Astrocyte of the spinal cord (primary cell): ENCODE results near the gene ASPHD1.

Experiments used
- DNase-seq: peaks from one replicate; pipeline ENCODE4 v3.0.0; 2011; ENCODE audit warnings: low read depth, low spot score
- H3K4me3 ChIP-seq: 2 replicates; pipeline ENCODE4 v1.5.1; 2011; ENCODE audit warnings: low read depth, mild to moderate bottlenecking, low read length, moderate library complexity
- in situ Hi-C: cut with HindIII; loops from 2 replicates; pipeline ENCODE4 v1.10.0; 2017; ENCODE audit warnings: low sequenced_read_pairs
- TF ChIP-seq, protein P1 (sequence below): IDR thresholded peaks from 2 replicates; pipeline ENCODE4 v1.5.1; 2012; ENCODE audit warnings: low read depth, mild to moderate bottlenecking, low read length, inconsistent platforms

ASPHD1 gene

DNA sequence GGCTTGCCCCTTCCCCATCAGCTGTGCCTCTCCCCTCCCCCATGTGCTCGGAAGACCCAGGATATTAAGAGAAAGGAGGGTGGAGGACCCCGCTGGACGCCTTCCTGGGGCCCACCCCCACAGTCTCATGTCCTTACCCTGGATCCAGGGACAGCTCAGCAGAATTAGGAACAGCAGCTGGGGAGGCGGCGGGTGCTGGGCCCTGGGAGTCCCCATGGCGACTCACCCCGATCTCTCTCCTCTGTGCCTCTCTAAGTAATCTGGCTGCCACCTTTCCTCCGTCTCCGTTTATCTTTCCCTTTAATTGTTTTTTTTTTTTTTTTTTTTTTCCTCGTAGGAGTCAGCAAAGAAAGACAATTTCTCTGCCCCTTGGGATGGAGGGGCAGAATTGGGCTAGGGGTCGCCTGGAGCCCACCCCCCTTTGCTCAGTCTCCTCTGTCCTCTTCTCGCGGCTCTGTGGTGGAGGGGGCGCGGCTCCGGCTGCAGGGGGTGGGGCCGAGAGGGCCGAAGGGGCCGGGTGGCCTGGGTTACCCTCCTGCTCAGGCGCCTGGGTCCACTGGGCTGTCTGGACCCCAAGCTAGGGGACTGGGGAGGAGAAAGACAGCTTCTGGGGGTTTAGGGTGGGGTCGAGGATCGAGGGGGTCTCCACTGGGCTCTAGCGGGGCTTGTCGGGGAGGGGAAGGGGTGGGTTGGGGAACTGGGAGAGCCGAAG is 1.3 kb upstream of the ASPHD1 start:
- in situ Hi-C loops = no loop called here
- H3K4me3 ChIP-seq = peak overlapping the region; percentile 32
- TF ChIP-seq, protein P1, sequence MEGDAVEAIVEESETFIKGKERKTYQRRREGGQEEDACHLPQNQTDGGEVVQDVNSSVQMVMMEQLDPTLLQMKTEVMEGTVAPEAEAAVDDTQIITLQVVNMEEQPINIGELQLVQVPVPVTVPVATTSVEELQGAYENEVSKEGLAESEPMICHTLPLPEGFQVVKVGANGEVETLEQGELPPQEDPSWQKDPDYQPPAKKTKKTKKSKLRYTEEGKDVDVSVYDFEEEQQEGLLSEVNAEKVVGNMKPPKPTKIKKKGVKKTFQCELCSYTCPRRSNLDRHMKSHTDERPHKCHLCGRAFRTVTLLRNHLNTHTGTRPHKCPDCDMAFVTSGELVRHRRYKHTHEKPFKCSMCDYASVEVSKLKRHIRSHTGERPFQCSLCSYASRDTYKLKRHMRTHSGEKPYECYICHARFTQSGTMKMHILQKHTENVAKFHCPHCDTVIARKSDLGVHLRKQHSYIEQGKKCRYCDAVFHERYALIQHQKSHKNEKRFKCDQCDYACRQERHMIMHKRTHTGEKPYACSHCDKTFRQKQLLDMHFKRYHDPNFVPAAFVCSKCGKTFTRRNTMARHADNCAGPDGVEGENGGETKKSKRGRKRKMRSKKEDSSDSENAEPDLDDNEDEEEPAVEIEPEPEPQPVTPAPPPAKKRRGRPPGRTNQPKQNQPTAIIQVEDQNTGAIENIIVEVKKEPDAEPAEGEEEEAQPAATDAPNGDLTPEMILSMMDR = no peak
- no peak for DNase-seq

DNA sequence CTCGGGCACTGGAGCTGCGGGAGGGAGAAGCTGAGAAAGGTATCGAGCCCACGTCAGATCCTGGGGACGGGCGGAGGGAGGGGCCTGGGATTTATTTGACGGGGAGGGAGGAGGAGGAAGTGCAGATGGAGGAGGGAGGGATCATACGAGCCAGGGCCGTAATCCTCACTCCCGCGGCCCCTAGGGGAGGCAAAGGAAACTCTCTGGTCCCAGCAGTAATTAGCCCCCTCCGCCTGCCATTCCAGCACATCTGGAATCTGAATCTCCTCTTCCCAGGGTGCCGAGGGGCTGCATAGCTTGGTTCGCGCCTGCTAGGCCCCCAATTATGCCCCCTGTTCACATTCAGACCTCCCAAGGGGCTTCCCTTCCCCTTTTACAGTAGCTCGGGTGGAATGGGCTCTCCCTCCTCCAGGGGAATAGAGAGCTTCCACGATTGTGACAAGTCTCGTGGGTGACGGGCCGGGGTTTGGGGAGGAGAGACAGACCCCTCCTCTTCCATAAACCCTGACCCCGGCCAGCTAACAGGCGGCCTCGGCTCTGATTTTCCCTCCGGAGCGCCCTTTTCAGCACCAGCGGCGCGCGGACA is 679 bp upstream of the ASPHD1 start, which contains the start of gene SEZ6L2:
Gene SEZ6L2, minus strand, starts transcription at position 35 of the 586 bp plus-strand sequence. CDS start 531 bp downstream, outside the sequence.
- DNase-seq = peak; percentile 78
- peak within 1 kb of the TSS; percentile 60 for H3K4me3 ChIP-seq
- TF ChIP-seq, protein P1 = no peak
- in situ Hi-C loops = no loop called here

- H3K4me3 ChIP-seq = peak overlapping the region; percentile 60
- TF ChIP-seq, protein P1 = no peak
- in situ Hi-C loops = no loop called here
- DNase-seq = no peak
These were observed 759 bp downstream of the ASPHD1 start for GRCh38 chr16:29900888-29901606.

GRCh38 chr16:29901607-29901945 is 1.3 kb downstream of the ASPHD1 start:
- no peak overlapping the region for H3K4me3 ChIP-seq
- TF ChIP-seq, protein P1 = no peak
- in situ Hi-C loops = no loop called here
- DNase-seq = no peak

DNA sequence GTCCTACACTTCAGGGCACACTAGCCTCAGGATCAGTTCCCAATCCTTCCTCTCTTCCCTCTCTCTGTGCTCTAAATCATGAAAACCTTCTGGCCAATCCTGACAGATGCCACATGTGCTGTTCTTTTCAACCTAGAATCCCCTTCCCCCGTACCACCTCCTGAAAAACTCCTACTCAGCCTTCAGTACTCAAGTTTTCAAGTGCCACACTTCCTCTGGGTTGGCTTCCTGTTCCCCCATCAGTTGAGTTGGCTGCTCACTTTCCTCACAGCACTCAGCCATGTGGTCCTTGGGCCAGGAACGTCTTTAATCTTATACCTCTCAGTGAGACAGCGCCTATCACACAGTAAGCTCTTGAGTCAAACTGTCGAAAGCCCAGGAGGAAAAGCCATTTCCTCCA is 3.3 kb downstream of the ASPHD1 start:
- in situ Hi-C loops = no loop called here
- TF ChIP-seq, protein P1 = no peak
- no peak overlapping the region for H3K4me3 ChIP-seq
- DNase-seq = no peak

DNA sequence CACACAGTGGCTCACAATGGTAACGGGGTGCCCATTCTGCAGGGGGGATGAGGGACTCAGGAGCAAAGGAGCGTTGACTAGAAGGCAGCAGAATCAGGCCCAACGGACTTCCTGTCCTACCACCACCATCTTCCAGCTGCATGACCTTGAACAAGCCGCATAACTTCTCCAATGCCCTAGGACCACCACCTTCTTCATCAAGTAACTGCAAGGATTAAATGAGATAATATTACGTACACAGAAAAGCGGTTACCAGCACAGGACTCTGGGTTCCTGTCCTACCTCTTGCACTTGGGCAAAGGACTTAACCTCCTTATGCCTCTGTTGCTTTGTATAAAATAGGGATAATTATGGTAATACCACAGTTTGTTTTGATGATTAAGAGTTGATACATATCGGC is 4.7 kb downstream of the ASPHD1 start:
- in situ Hi-C loops = no loop called here
- no peak for DNase-seq
- TF ChIP-seq, protein P1 = no peak
- no peak overlapping the region for H3K4me3 ChIP-seq
